ENCODE data around the gene CDH4. TPM values are rescaled to one million over a fixed set of nuclear protein-coding genes. Genes with fewer than 3 reads are reported as not detected.

CDH4 gene
- total and polyA plus RNA-seq, 2 of the 8 experiments (the other 6 are each of a cell fraction or from before 2014, with no cell fraction given): 4.3 to 7.9 TPM

DNA sequence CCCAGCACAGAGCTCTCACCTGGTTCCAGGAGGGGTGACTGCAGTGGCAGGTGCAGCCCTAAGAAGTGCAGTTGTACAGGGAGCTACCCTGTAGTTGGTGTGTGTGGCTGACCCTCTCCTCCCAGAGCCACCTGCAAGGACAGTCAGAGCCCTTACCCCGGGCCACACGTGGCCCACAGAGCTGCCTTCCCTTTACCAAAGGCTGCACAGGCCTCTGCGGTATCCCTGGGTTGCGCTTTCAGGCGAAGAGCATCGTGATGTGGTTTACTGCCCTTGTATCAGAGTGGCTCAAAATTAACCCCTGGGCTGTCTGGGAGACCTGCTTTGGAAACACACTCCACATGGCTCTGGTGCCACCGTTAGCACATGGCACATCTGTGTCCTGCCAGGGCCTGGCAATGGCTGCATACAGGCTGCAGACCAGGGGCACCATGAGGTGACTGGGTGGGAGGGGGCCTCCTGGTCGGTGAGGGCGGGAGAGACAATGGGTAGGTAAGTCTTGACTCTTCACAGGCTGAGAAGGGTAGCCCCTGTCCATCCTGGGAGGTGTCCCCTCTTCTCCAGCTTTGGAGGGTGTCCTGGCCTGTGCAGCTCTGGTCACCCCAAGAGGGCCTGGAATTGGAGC lies 81.5 kb downstream of the CDH4 start (continued):
- TF ChIP-seq RAD21 (IDR thresholded peaks at IDR 0.05 in 1 of 2, conservative IDR thresholded peaks at IDR 0.05 in 1 of 2; ENCODE audit: low read depth in 2 of 2, low read length in 2 of 2) (no peak), FOSL1 (IDR thresholded peaks at IDR 0.05; ENCODE audit: insufficient read depth, low read depth, low read length) (no peak), POU5F1 (IDR thresholded peaks at IDR 0.05; ENCODE audit: low read depth, low read length) (no peak), CTCF (IDR thresholded peaks at IDR 0.05; ENCODE audit: control extremely low read depth in 1 of 3, insufficient read depth in 1 of 3, low read depth in 1 of 3, low read length in 3 of 3) (no peak), ZNF274 (IDR thresholded peaks at IDR 0.05; ENCODE audit: borderline replicate concordance, extremely low read depth, low read length) (no peak)

All from H1 (cell line).